ENCODE results near the gene MUC12.

DNA sequence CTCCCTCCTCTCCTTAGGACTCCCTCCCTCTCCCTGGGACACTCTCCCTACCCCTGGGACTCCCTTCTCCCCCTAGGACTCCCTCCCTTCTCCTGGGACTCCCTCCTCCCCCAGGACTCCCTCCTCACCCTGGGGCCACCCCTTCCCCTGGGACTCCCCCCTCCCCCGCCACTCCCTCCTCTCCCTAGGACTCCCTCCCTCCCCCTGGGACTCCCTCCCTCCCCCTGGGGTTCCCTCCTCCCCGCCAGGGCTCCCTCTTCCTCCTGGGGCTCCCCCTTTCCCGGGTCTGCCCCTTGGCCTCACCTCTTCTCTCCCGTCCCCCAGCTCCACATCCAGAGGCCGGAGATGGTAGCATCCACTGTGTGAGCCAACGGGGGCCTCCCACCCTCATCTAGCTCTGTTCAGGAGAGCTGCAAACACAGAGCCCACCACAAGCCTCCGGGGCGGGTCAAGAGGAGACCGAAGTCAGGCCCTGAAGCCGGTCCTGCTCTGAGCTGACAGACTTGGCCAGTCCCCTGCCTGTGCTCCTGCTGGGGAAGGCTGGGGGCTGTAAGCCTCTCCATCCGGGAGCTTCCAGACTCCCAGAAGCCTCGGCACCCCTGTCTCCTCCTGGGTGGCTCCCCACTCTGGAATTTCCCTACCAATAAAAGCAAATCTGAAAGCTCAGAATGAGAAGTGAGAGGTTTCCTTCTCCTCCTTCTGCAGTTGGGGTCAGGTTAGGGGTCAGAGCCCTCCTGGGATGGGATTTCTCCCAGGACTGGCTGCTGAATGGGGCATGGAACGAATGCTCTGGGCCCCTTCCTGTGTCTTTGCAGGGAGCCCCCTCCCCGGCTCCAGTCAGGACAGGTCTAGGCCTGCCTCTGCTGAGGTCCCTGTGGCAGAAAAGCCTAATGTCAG is 49.2 kb downstream of the MUC12 start:
- TF ChIP-seq POLR2A (IDR thresholded peaks at IDR 0.05) (no peak), POLR2AphosphoS5 (IDR thresholded peaks at IDR 0.05) (no peak)
- TF ChIP-seq, protein P1, sequence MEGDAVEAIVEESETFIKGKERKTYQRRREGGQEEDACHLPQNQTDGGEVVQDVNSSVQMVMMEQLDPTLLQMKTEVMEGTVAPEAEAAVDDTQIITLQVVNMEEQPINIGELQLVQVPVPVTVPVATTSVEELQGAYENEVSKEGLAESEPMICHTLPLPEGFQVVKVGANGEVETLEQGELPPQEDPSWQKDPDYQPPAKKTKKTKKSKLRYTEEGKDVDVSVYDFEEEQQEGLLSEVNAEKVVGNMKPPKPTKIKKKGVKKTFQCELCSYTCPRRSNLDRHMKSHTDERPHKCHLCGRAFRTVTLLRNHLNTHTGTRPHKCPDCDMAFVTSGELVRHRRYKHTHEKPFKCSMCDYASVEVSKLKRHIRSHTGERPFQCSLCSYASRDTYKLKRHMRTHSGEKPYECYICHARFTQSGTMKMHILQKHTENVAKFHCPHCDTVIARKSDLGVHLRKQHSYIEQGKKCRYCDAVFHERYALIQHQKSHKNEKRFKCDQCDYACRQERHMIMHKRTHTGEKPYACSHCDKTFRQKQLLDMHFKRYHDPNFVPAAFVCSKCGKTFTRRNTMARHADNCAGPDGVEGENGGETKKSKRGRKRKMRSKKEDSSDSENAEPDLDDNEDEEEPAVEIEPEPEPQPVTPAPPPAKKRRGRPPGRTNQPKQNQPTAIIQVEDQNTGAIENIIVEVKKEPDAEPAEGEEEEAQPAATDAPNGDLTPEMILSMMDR (IDR thresholded peaks at IDR 0.05) = no peak
